ENCODE measurements around the gene SLC22A3. TPM values are rescaled to one million over a fixed set of nuclear protein-coding genes. Genes with fewer than 3 reads are reported as not detected.

SLC22A3 gene
- total RNA-seq, 1 donor from 2014 or later = 0.18 TPM

GRCh38 chr6:160420969-160421556 is 72.9 kb downstream of the SLC22A3 start:
- DNase-seq (ENCODE audit: low spot score) = no peak
- H3K36me3 Mint-ChIP-seq (ENCODE audit: low read depth, unreplicated experiment) = no peaks in the 10 kb centered on the region
- no peak overlapping the region for H3K27ac Mint-ChIP-seq (ENCODE audit: unreplicated experiment)
- TF ChIP-seq CTCF (IDR thresholded peaks at IDR 0.05; ENCODE audit: unreplicated experiment) = no peak
- no peaks in the 10 kb centered on the region for H3K4me1 Mint-ChIP-seq (ENCODE audit: unreplicated experiment)
- H3K27me3 Mint-ChIP-seq (ENCODE audit: unreplicated experiment) = no peaks in the 10 kb centered on the region
- no peak overlapping the region for H3K4me3 Mint-ChIP-seq (ENCODE audit: unreplicated experiment)
- H3K9me3 Mint-ChIP-seq (ENCODE audit: unreplicated experiment) = no peaks in the 10 kb centered on the region

- H3K27ac Mint-ChIP-seq (ENCODE audit: unreplicated experiment) = no peak overlapping the region
- no peak for DNase-seq (ENCODE audit: low spot score)
- H3K4me1 Mint-ChIP-seq (ENCODE audit: unreplicated experiment) = no peaks in the 10 kb centered on the region
- no peaks in the 10 kb centered on the region for H3K36me3 Mint-ChIP-seq (ENCODE audit: low read depth, unreplicated experiment)
- no peak overlapping the region for H3K4me3 Mint-ChIP-seq (ENCODE audit: unreplicated experiment)
- H3K27me3 Mint-ChIP-seq (ENCODE audit: unreplicated experiment) = no peaks in the 10 kb centered on the region
- H3K9me3 Mint-ChIP-seq (ENCODE audit: unreplicated experiment) = no peaks in the 10 kb centered on the region
- no peak for TF ChIP-seq CTCF (IDR thresholded peaks at IDR 0.05; ENCODE audit: unreplicated experiment)
These were observed 73.7 kb downstream of the SLC22A3 start for GRCh38 chr6:160421854-160422253.

DNA sequence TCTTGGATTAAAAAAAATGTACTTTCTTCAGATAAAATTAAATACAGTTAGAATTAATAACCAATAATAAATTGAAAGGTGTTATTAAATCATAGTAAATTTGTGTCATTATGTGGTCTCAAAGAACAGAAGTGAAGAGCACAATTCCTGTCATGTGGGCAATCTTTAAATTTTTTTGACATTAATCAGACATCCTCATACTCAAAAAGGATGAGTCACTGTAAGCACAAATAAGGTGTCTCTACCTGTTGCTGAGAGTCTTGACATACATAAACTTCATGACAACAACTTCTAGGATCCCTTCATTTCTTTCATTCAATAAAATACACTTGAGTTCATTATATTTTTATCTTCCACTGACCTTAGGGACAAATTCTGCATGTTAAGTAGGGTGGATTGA is 76.1 kb downstream of the SLC22A3 start:
- no peak overlapping the region for H3K27ac Mint-ChIP-seq (ENCODE audit: unreplicated experiment)
- H3K4me1 Mint-ChIP-seq (ENCODE audit: unreplicated experiment) = no peaks in the 10 kb centered on the region
- no peak for TF ChIP-seq CTCF (IDR thresholded peaks at IDR 0.05; ENCODE audit: unreplicated experiment)
- DNase-seq (ENCODE audit: low spot score) = no peak
- H3K36me3 Mint-ChIP-seq (ENCODE audit: low read depth, unreplicated experiment) = no peaks in the 10 kb centered on the region
- no peaks in the 10 kb centered on the region for H3K9me3 Mint-ChIP-seq (ENCODE audit: unreplicated experiment)
- no peaks in the 10 kb centered on the region for H3K27me3 Mint-ChIP-seq (ENCODE audit: unreplicated experiment)
- no peak overlapping the region for H3K4me3 Mint-ChIP-seq (ENCODE audit: unreplicated experiment)

DNA sequence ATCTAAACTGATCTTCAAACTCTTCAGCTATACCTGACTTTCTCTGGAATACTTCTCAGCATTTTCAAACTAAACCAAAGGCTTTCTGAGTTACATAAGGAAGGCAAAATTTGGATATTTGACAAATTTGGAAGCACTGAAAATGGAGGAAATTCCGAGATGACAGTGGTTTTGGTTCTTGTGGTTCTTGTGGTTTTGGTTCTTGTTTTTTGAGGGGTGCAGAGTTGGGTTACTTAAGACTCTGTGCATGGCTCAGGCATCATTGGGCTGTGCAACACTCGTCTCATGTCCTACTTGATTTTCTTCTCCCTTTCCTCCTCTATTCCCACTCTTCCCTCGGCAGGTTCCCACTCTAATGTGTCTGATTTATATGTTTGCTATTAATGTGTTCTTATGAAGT is 78.0 kb downstream of the SLC22A3 start:
- no peaks in the 10 kb centered on the region for H3K27me3 Mint-ChIP-seq (ENCODE audit: unreplicated experiment)
- DNase-seq (ENCODE audit: low spot score) = no peak
- no peak for TF ChIP-seq CTCF (IDR thresholded peaks at IDR 0.05; ENCODE audit: unreplicated experiment)
- H3K27ac Mint-ChIP-seq (ENCODE audit: unreplicated experiment) = no peak overlapping the region
- no peak overlapping the region for H3K4me3 Mint-ChIP-seq (ENCODE audit: unreplicated experiment)
- H3K4me1 Mint-ChIP-seq (ENCODE audit: unreplicated experiment) = no peaks in the 10 kb centered on the region
- no peaks in the 10 kb centered on the region for H3K36me3 Mint-ChIP-seq (ENCODE audit: low read depth, unreplicated experiment)
- H3K9me3 Mint-ChIP-seq (ENCODE audit: unreplicated experiment) = no peaks in the 10 kb centered on the region

DNA sequence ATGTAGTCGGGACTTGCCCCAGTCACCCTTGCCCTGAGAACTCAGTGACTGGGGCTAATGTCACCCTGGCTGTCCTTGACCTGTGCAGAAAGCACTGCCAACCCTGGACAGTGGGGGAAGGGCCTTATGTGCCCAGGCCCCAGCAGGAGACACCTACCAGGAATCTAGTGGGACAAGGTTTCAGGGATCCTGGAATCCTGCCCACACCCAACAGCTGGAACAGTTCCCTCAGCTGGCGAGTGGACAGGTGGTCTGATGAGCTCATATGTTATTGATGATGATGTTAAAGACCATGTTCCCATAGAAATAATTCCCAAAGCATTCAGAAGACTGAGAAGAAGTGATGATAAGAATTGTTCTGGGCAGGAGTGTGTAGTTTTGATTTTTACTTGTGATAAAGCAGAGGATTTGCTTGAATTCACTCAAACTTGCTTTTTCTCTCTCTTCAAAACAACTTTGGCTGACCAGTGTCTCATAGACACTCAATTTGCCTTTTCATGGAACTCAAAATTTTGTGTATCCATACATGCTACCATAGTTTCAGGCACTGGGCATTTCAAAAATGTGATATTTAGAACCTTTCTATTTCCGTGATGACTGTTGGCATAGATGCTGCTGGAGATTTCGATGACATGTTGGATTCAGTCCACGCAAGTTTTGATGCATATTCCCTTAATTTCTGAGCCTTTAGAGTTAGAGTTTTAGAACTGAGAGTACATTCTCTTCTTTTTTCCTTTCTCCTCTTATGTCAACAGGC is 79.3 kb downstream of the SLC22A3 start:
- H3K4me1 Mint-ChIP-seq (ENCODE audit: unreplicated experiment) = no peaks in the 10 kb centered on the region
- no peak for TF ChIP-seq CTCF (IDR thresholded peaks at IDR 0.05; ENCODE audit: unreplicated experiment)
- no peaks in the 10 kb centered on the region for H3K27me3 Mint-ChIP-seq (ENCODE audit: unreplicated experiment)
- H3K4me3 Mint-ChIP-seq (ENCODE audit: unreplicated experiment) = no peak overlapping the region
- no peak overlapping the region for H3K27ac Mint-ChIP-seq (ENCODE audit: unreplicated experiment)
- no peaks in the 10 kb centered on the region for H3K9me3 Mint-ChIP-seq (ENCODE audit: unreplicated experiment)
- no peak for DNase-seq (ENCODE audit: low spot score)
- H3K36me3 Mint-ChIP-seq (ENCODE audit: low read depth, unreplicated experiment) = no peaks in the 10 kb centered on the region
